Osteoblast (primary cell): ENCODE measurements around the gene BEST4. TPM values are rescaled to one million over a fixed set of nuclear protein-coding genes. Genes with fewer than 3 reads are reported as not detected.

Experiments
- DNase-seq: peaks from one replicate; pipeline ENCODE4 v3.0.0; 2011; ENCODE audit warnings: low spot score, mixed read lengths; ENCODE audit not compliant: insufficient read length; ENCODE audit errors: missing footprints
- H2AFZ ChIP-seq: 2 replicates; pipeline ENCODE4 v1.6.0; 2011; ENCODE audit warnings: mild to moderate bottlenecking, low read length
- H3K27ac ChIP-seq: 2 replicates; pipeline ENCODE4 v1.5.1; 2011; ENCODE audit warnings: mild to moderate bottlenecking, low read depth, low read length, moderate library complexity
- H3K27me3 ChIP-seq: 2 replicates; pipeline ENCODE4 v1.6.0; 2012; ENCODE audit warnings: mild to moderate bottlenecking, control low read depth, inconsistent platforms, low read length, moderate library complexity; ENCODE audit not compliant: insufficient read depth
- H3K36me3 ChIP-seq: 2 replicates; pipeline ENCODE4 v1.5.1; 2011; ENCODE audit warnings: mild to moderate bottlenecking, low read length, control low read depth, moderate library complexity; ENCODE audit not compliant: insufficient read depth
- H3K4me1 ChIP-seq: 2 replicates; pipeline ENCODE4 v1.5.1; 2011; ENCODE audit warnings: mild to moderate bottlenecking, low read length, control low read depth, moderate library complexity; ENCODE audit not compliant: insufficient read depth
- H3K4me2 ChIP-seq: 2 replicates; pipeline ENCODE4 v1.6.0; 2011; ENCODE audit warnings: mild to moderate bottlenecking, low read length; ENCODE audit not compliant: insufficient read depth
- H3K4me3 ChIP-seq: fragments of 200-600 bp; sonication (generic); 3 replicates; pipeline ENCODE4 v1.5.1; 2012; ENCODE audit warnings: mild to moderate bottlenecking, low read length, inconsistent platforms; ENCODE audit not compliant: insufficient read depth
- H3K79me2 ChIP-seq: 2 replicates; pipeline ENCODE4 v1.6.0; 2012; ENCODE audit warnings: mild to moderate bottlenecking, low read length, control low read depth, inconsistent platforms; ENCODE audit not compliant: insufficient read depth
- H3K9me3 ChIP-seq: 2 replicates; pipeline ENCODE4 v1.5.1; 2011; ENCODE audit warnings: low read depth, low read length, control low read depth
- H4K20me1 ChIP-seq: 2 replicates; pipeline ENCODE4 v1.6.0; 2012; ENCODE audit warnings: mild to moderate bottlenecking, low read length, control low read depth; ENCODE audit not compliant: insufficient read depth
- CTCF ChIP-seq: IDR thresholded peaks from 2 replicates; pipeline ENCODE4 v1.5.1; 2011; ENCODE audit warnings: mild to moderate bottlenecking, low read depth, low read length, moderate library complexity; ENCODE audit errors: extremely low read depth
- small RNA-seq: library from RNA; depleted of rRNA; stranded (forward); fragments of <200 nt; gene quantifications from one replicate; pipeline ENCODE3, GENCODE V24; 2012
- total RNA-seq: library from RNA; depleted of rRNA; stranded (reverse); fragments of >200 nt; gene quantifications from 2 replicates; pipeline ENCODE4 v1.2.3, GENCODE V29; 2012

The BEST4 gene
- total RNA-seq, 1 donor = not detected

DNA sequence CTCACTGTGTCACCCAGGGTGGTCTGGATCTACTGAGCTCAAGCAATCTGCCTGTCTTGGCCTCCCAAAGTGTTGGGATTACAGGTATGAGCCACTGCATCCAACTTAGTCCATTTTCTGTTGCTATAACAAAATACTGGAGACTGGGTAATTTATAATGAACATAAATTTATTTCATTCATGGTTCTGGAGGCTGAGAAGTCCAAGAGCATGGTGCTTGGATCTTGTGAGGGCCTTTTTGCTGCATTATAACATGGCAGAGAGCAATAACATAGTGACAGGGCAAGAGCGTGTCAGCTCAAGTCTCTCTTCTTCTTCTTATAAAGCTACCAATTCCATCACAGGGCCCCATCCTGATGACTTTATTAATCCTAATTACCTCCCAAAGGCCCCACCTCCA is 52.0 kb downstream of the BEST4 start:
- Histone ChIP-seq H3K27ac (no peak overlapping the region), H3K27me3 (no peaks in the 10 kb centered on the region), H2AFZ (no peak overlapping the region), H3K4me3 (no peak overlapping the region), H3K4me2 (no peak overlapping the region), H4K20me1 (no peaks in the 10 kb centered on the region), H3K36me3 (no peaks in the 10 kb centered on the region), H3K4me1 (peaks cover 31% of the 10 kb centered on the region), H3K79me2 (peaks cover 13% of the 10 kb centered on the region), H3K9me3 (no peaks in the 10 kb centered on the region)
- DNase-seq = no peak
- no peak for TF ChIP-seq CTCF

DNA sequence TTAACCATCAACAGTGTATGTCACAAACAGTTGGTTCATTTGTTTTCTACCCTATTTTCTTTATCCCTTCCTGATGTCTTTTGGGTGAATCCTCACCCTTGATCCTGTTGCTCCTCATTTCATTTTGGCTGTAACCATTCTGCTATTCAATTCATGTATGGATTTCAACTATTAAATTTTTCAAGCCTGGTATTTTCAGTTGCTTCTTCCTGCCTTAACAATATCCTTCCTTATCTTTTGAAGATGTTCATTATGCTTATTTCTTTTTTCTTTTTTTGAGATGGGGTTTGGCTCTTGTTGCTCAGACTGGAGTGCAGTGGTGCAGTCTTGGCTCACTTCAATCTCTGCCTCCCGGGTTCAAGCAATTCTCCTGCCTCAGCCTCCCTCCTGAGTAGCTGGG is 54.2 kb downstream of the BEST4 start:
- Histone ChIP-seq H3K9me3 (no peaks in the 10 kb centered on the region), H3K4me3 (no peak overlapping the region), H3K4me2 (no peak overlapping the region), H3K4me1 (peaks cover 26% of the 10 kb centered on the region), H3K27me3 (no peaks in the 10 kb centered on the region), H3K36me3 (no peaks in the 10 kb centered on the region), H3K27ac (no peak overlapping the region), H2AFZ (no peak overlapping the region), H3K79me2 (no peaks in the 10 kb centered on the region), H4K20me1 (no peaks in the 10 kb centered on the region)
- no peak for TF ChIP-seq CTCF
- DNase-seq = no peak

Small RNAs within 50 kb of the gene (small RNA-seq; reads per million reads assigned to genes)
- gene SNORD38A = 4,025 reads per million, percentile 100 among the genes with 10 or more reads in this experiment
- not detected for gene SNORD38B
- 15.1 reads per million, percentile 94 among the genes with 10 or more reads in this experiment for gene SNORD46
- gene SNORD55 = not detected

Other genes with a start within 250 kb of the BEST4 start
- gene TMEM53, start 113.7 kb downstream of the BEST4 start, total RNA-seq = 6.9 and 7.7 TPM in 2 replicates
- 3.2 and 4.3 TPM in 2 replicates for gene ARMH1, start 113.5 kb downstream of the BEST4 start, total RNA-seq
- not detected in 2 replicates for gene RNU5D-1, start 57.0 kb downstream of the BEST4 start, total RNA-seq
- 3.3 and 3.8 TPM in 2 replicates for gene KIF2C, start 48.3 kb downstream of the BEST4 start, total RNA-seq
- gene RPS8, start 12.6 kb downstream of the BEST4 start, total RNA-seq = 1,174 and 1,221 TPM in 2 replicates
- 33.7 and 35.1 TPM in 2 replicates for gene PLK3, start 12.2 kb upstream of the BEST4 start, total RNA-seq
- gene DYNLT4, start 19.2 kb upstream of the BEST4 start, total RNA-seq = 0.29 and 0.36 TPM in 2 replicates
- gene BTBD19, start 20.4 kb upstream of the BEST4 start, total RNA-seq = 21.4 and 23.6 TPM in 2 replicates
- gene PTCH2, start 55.1 kb upstream of the BEST4 start, total RNA-seq = 0.29 and 0.36 TPM in 2 replicates
- 25.3 and 25.6 TPM in 2 replicates for gene EIF2B3, start 198.4 kb upstream of the BEST4 start, total RNA-seq
- gene HECTD3, start 223.2 kb upstream of the BEST4 start, total RNA-seq = 23.9 and 26.1 TPM in 2 replicates
- 123 and 147 TPM in 2 replicates for gene UROD, start 224.1 kb upstream of the BEST4 start, total RNA-seq